IPS DF 4.7 (cell line): ENCODE results near the gene PRKAG2.
"Not testable (repeated sequence)": the region's sequence is repeated elsewhere in the genome, so short reads cannot be mapped to it uniquely, and the experiment has no call there.

Experiments
- DNase-seq: peaks from one replicate; pipeline ENCODE4 v3.0.0-alpha.2; 2013; ENCODE audit warnings: low spot score; ENCODE audit errors: extremely low read depth

The PRKAG2 gene

GRCh38 chr7:151837285-151838042 lies 39.5 kb downstream of the PRKAG2 start:
- DNase-seq, result no peak

GRCh38 chr7:151836927-151837205 lies 40.0 kb downstream of the PRKAG2 start:
- DNase-seq, result no peak

GRCh38 chr7:151836191-151836926 lies 40.6 kb downstream of the PRKAG2 start:
- no peak for DNase-seq

- no peak for DNase-seq
Measured at GRCh38 chr7:151835636-151836035, 41.3 kb downstream of the PRKAG2 start.

GRCh38 chr7:151834271-151835035 lies 42.5 kb downstream of the PRKAG2 start:
- no peak for DNase-seq

GRCh38 chr7:151833691-151834090 lies 43.2 kb downstream of the PRKAG2 start:
- DNase-seq, result no peak

- no peak for DNase-seq
Measured at GRCh38 chr7:151833213-151833651, 43.7 kb downstream of the PRKAG2 start.

- DNase-seq, result no peak
Measured at GRCh38 chr7:151832656-151833055, 44.3 kb downstream of the PRKAG2 start.

GRCh38 chr7:151832138-151832537 lies 44.8 kb downstream of the PRKAG2 start:
- DNase-seq, result no peak

- no peak for DNase-seq
Measured at GRCh38 chr7:151831606-151832005, 45.3 kb downstream of the PRKAG2 start.

- no peak for DNase-seq
Measured at GRCh38 chr7:151830121-151830830, 46.6 kb downstream of the PRKAG2 start.

GRCh38 chr7:151829707-151830106 lies 47.2 kb downstream of the PRKAG2 start:
- no peak for DNase-seq

GRCh38 chr7:151827620-151828019 lies 49.3 kb downstream of the PRKAG2 start:
- DNase-seq, result no peak

- not testable (repeated sequence) for DNase-seq
Measured at GRCh38 chr7:151826316-151826715, 50.6 kb downstream of the PRKAG2 start.

GRCh38 chr7:151825721-151826120 lies 51.2 kb downstream of the PRKAG2 start:
- no peak for DNase-seq

GRCh38 chr7:151824373-151824933 lies 52.5 kb downstream of the PRKAG2 start:
- DNase-seq, result no peak

GRCh38 chr7:151823566-151824372 lies 53.1 kb downstream of the PRKAG2 start:
- DNase-seq, result no peak

GRCh38 chr7:151822541-151823181 lies 54.3 kb downstream of the PRKAG2 start:
- no peak for DNase-seq

GRCh38 chr7:151821806-151822540 lies 54.9 kb downstream of the PRKAG2 start:
- no peak for DNase-seq
